ENCODE measurements around the gene TMEM255B. TPM values are rescaled to one million over a fixed set of nuclear protein-coding genes. Genes with fewer than 3 reads are reported as not detected.
A peak's percentile ranks its signal among the peaks of the same experiment; 100 is the strongest.

TMEM255B gene
- total and polyA plus RNA-seq, 9 of the 15 experiments (the other 6 are each of a cell fraction or from before 2014, with no cell fraction given), result 0.01 to 0.75 (median 0.23) TPM

DNA sequence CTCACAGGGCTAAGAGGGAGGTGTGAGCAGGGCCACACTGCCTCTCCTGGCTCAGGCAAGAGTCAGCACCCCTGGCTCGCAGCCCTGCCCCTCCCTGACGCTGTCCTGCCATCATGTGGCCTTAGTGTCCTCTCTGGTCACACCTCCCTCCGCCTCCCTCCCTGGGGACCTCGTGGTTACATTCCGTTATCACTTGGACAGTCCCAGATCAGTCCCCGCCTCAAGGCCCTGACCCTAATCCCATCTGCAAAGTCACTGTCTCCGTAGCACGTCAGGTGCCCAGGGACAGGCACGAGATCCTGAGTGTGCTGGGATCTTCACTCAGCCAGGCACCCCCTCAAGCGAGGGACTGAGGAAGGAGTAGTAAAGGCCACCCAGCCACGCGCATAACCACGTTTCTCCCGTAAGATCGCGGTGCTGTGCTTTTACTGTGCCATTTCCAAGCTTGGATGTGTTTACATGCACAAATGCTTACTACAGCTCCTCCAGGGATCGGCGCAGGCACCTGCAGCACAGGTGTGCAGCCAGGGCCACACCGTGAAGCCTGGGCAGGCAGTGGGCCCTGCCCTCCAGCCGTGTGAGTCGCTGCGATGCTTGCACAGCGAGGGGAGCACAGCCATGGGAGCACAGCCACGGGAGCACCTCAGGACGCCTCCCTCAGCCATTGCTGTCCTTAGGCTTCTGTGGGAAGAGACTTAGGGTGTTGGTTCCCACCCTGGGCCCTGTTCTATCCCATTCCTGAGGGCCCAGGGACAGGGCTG is 10.7 kb upstream of the TMEM255B start (continued):
- TF ChIP-seq PTBP1 (IDR thresholded peaks at IDR 0.05; ENCODE audit: low read depth, low read length) (no peak), SP1 (CRISPR knock-in tag; IDR thresholded peaks at IDR 0.05) (peak; percentile 39; the same call in 1 of the 2 replicates), ZNF212 (CRISPR knock-in tag; IDR thresholded peaks at IDR 0.05) (no peak), ZSCAN32 (CRISPR knock-in tag; IDR thresholded peaks at IDR 0.05) (no peak), NONO (IDR thresholded peaks at IDR 0.05; ENCODE audit: low read depth in 2 of 2, low read length in 1 of 2) (no peak), EP300 (IDR thresholded peaks at IDR 0.05; ENCODE audit: low read length) (peak; percentile 25; the same call in 1 of the 2 replicates)

DNA sequence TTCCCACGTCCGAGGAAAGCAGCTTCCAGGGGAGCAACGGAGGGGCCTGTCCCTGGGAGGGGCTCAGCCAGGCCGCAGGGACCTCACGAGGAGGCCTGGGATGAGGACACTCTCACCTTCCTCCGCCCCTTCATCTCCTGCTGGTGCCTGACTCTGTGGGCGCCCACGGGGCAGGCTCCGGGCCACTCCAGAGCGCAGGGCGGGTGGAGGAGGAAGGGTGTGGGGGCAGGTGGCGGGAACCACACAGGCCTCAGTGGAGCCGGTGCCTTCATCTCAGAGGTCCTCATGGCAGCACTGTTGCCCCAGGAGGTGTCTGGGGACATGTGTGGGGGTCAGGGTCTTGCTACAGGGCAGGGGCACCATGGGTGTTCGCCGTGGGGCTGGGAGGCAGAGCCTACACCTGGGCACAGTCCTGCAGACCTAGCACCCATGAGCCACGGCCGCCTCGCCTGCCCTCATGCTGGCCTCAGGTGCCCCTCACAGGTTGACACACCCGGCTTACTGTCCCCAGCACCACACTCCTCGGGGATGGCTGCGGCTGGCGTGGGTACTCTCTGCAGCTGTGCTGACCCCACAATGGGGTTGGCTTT is 10.1 kb upstream of the TMEM255B start:
- no peak for ATAC-seq
- Histone ChIP-seq H3K36me3 (ENCODE audit: control insufficient read depth, insufficient read depth, low read length) (no peaks in the 10 kb centered on the region), H3K4me3 (no peak overlapping the region), H2AFZ (ENCODE audit: low read depth, low read length) (no peak overlapping the region), H3K9ac (ENCODE audit: insufficient read depth in 1 of 2, low read depth in 2 of 2, low read length in 2 of 2) (no peak overlapping the region), H3K9me3 (replicated peaks; ENCODE audit: control insufficient read depth, insufficient read depth, low read depth, low read length) (no peaks in the 10 kb centered on the region; the same call in 1 of the 2 replicates), H3K27me3 (ENCODE audit: control insufficient read depth in 2 of 2, insufficient read depth in 2 of 2, low read length in 2 of 2) (peaks cover 17 to 77% of the 10 kb centered on the region in 2 experiments), H3K27ac (ENCODE audit: extremely low read depth, low read depth, low read length) (no peak overlapping the region), H3K4me1 (replicated peaks in 1 of 2; ENCODE audit: control insufficient read depth in 2 of 2, insufficient read depth in 2 of 2, low read length in 2 of 2) (peaks cover 10 to 31% of the 10 kb centered on the region in 2 experiments), H4K20me1 (replicated peaks; ENCODE audit: control insufficient read depth, insufficient read depth, low read length) (peaks cover 10% of the 10 kb centered on the region; the same call in 1 of the 2 replicates), H3K79me2 (ENCODE audit: control insufficient read depth, insufficient read depth, low read length) (no peaks in the 10 kb centered on the region), H3K9me1 (ENCODE audit: control insufficient read depth, insufficient read depth, low read length) (no peaks in the 10 kb centered on the region), H3K4me2 (ENCODE audit: insufficient read depth, low read length) (peak overlapping the region; percentile 33; the same call in 1 of the 2 replicates)
- FAIRE-seq, result no peak
- WGBS (ENCODE audit: insufficient coverage, low coverage, missing lambda C conversion rate), result 19% methylated on average over 15 of the region's 22 CpGs
- BruUV-seq (replicated peaks), result no TSS peak
- TF ChIP-seq, protein P1, sequence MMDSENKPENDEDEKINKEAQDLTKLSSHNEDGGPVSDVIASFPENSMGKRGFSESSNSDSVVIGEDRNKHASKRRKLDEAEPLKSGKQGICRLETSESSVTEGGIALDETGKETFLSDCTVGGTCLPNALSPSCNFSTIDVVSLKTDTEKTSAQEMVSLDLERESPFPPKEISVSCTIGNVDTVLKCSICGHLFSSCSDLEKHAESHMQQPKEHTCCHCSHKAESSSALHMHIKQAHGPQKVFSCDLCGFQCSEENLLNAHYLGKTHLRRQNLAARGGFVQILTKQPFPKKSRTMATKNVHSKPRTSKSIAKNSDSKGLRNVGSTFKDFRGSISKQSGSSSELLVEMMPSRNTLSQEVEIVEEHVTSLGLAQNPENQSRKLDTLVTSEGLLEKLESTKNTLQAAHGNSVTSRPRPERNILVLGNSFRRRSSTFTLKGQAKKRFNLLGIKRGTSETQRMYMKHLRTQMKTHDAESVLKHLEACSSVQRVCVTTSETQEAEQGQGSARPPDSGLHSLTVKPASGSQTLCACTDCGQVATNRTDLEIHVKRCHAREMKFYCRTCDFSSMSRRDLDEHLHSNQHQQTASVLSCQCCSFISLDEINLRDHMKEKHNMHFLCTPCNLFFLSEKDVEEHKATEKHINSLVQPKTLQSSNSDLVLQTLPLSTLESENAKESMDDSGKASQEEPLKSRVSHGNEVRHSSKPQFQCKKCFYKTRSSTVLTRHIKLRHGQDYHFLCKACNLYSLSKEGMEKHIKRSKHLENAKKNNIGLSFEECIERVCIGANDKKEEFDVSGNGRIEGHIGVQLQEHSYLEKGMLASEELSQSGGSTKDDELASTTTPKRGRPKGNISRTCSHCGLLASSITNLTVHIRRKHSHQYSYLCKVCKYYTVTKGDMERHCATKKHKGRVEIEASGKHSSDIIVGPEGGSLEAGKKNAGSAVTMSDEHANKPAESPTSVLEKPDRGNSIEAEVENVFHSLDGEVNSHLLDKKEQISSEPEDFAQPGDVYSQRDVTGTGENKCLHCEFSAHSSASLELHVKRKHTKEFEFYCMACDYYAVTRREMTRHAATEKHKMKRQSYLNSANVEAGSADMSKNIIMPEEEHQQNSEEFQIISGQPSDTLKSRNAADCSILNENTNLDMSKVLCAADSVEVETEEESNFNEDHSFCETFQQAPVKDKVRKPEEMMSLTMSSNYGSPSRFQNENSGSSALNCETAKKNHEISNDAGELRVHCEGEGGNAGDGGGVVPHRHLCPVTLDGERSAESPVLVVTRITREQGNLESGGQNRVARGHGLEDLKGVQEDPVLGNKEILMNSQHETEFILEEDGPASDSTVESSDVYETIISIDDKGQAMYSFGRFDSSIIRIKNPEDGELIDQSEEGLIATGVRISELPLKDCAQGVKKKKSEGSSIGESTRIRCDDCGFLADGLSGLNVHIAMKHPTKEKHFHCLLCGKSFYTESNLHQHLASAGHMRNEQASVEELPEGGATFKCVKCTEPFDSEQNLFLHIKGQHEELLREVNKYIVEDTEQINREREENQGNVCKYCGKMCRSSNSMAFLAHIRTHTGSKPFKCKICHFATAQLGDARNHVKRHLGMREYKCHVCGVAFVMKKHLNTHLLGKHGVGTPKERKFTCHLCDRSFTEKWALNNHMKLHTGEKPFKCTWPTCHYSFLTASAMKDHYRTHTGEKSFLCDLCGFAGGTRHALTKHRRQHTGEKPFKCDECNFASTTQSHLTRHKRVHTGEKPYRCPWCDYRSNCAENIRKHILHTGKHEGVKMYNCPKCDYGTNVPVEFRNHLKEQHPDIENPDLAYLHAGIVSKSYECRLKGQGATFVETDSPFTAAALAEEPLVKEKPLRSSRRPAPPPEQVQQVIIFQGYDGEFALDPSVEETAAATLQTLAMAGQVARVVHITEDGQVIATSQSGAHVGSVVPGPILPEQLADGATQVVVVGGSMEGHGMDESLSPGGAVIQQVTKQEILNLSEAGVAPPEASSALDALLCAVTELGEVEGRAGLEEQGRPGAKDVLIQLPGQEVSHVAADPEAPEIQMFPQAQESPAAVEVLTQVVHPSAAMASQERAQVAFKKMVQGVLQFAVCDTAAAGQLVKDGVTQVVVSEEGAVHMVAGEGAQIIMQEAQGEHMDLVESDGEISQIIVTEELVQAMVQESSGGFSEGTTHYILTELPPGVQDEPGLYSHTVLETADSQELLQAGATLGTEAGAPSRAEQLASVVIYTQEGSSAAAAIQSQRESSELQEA (IDR thresholded peaks at IDR 0.05; ENCODE audit: low read depth), result no peak
- TF ChIP-seq KLF13 (tag; IDR thresholded peaks at IDR 0.05; ENCODE audit: borderline replicate concordance, low read depth) (no peak), ZNF165 (CRISPR knock-in tag; IDR thresholded peaks at IDR 0.05; ENCODE audit: borderline replicate concordance) (no peak), TAF7 (tag; IDR thresholded peaks at IDR 0.05) (no peak)
- intact Hi-C loops (cut with micrococcal nuclease), result no loop called here
- in situ Hi-C loops (cut with MboI), result no loop called here
- CTCF ChIA-PET (ENCODE audit: low intra/inter-chr PET ratio), result no interaction called here
- no peak for DNase-seq (ENCODE audit: extremely low read depth in 1 of 4, low spot score in 3 of 4)
- POLR2A ChIA-PET, result no interaction called here
